Right lobe of liver (tissue), 6 donors: ENCODE data around the gene ZKSCAN5. TPM values are rescaled to one million over a fixed set of nuclear protein-coding genes. Genes with fewer than 3 reads are reported as not detected.
A peak's percentile ranks its signal among the peaks of the same experiment; 100 is the strongest.

Experiments
- ATAC-seq, 4 donors: fragments of 200-7000 bp; cut with Tn5 transposase; one replicate each; pipeline ENCODE4 v1.9.1; 2020; ENCODE audit warnings: mild to moderate bottlenecking in 4 of 4, moderate library complexity in 4 of 4
- DNase-seq, 3 donors: peaks; one replicate each; pipeline ENCODE4 v3.0.0-alpha.2; 2020
- H3K27ac ChIP-seq, 3 donors: fragments of 200-600 bp; one replicate each; pipeline ENCODE4 v1.8.0; 2022
- H3K27me3 ChIP-seq, 2 donors: fragments of 200-600 bp; one replicate each; pipeline ENCODE4 v1.8.0; 2022
- H3K36me3 ChIP-seq, 4 donors: fragments of 200-600 bp; sonication (generic) in 1 of 4; one replicate each; pipeline versions ENCODE4 v1.5.1 to v1.8.0; 2017 to 2022; ENCODE audit warnings: control low read depth in 1 of 4
- H3K4me1 ChIP-seq, 4 donors: fragments of 200-600 bp; sonication (generic) in 1 of 4; one replicate each; pipeline versions ENCODE4 v1.5.1 to v1.8.0; 2017 to 2022; ENCODE audit warnings: control low read depth in 1 of 4
- H3K4me3 ChIP-seq, 3 donors: fragments of 200-600 bp; one replicate each; pipeline ENCODE4 v1.8.0; 2022
- H3K9me3 ChIP-seq, 4 donors: fragments of 200-600 bp; sonication (generic) in 1 of 4; one replicate each; pipeline versions ENCODE4 v1.5.1 to v1.8.0; 2017 to 2022; ENCODE audit warnings: control low read depth in 1 of 4
- POLR2A ChIP-seq: fragments of 450-650 bp; IDR thresholded peaks from one replicate; pipeline ENCODE4 v1.6.1; 2017; ENCODE audit warnings: antibody characterized with exemption, mild to moderate bottlenecking
- WGBS: methylation state at CpG from one replicate; pipeline ENCODE4 v1.1.6; 2018; ENCODE audit warnings: low coverage, low lambda C conversion rate; ENCODE audit not compliant: insufficient coverage; ENCODE audit errors: missing lambda C conversion rate; 5-methylcytosine and 5-hydroxymethylcytosine counted together
- intact Hi-C, 2 donors: fragments of 100-400 bp; cut with DNase I; formaldehyde crosslinking; loops; one replicate each; pipeline versions ENCODE4 v1.11.2 to v1.14.1; 2022
- total RNA-seq, 6 experiments: library from RNA; depleted of rRNA in 2 of 6; stranded (reverse); fragments of >200 nt in 2 of 6; fragmentation: NEBNext Ultra II Directional in 3 of 6; extraction: Animal tissue kit (Norgen Biotek cat#: 25700) in 3 of 6; gene quantifications; one replicate each; pipeline versions ENCODE4 v1.1.0 to v1.2.4, GENCODE V29; 2016 to 2023
- TF ChIP-seq, protein P1 (sequence below), 4 donors: fragments of 200-600 bp in 3 of 4; fragments of 450-650 bp in 1 of 4; IDR thresholded peaks; one replicate each; pipeline versions ENCODE4 v1.5.1 to v1.8.0; 2016 to 2022; ENCODE audit warnings: antibody characterized with exemption in 4 of 4, mild to moderate bottlenecking in 2 of 4
- donor health status: DM: no; HTN: yes; CAD: no.
- donor health status: DM: no; HTN: no; CAD: no.
- donor health status: DM: no; HTN: no; CAD: no.
- donor health status: DM: no; HTN: yes; CAD: no.
- donor health status: DM: no; HTN: yes; CAD: no.

ZKSCAN5 gene
- total RNA-seq, 6 experiments from 2014 or later: 2.7 to 4.4 (median 3.1) TPM

DNA sequence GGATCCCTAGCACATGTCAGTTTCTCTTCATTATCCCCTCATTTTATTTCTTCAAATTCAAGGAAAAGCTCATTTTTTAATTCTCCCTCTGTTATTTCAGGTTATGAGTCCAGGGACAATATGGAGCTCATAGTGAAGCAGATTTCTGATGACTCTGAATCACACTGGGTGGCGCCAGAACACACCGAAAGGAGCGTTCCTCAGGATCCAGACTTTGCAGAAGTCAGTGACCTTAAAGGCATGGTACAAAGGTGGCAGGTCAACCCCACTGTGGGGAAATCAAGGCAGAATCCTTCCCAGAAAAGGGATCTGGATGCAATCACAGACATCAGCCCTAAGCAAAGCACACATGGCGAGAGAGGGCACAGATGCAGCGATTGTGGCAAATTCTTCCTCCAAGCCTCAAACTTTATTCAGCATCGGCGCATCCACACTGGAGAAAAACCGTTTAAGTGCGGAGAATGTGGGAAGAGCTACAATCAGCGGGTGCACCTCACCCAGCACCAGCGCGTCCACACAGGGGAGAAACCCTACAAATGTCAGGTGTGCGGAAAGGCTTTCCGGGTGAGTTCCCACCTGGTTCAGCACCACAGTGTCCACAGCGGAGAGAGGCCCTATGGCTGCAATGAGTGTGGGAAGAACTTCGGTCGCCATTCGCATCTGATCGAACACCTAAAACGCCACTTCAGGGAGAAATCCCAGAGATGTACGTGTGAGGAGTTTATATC is 21.4 kb downstream of the ZKSCAN5 start:
- ATAC-seq (peak; percentile 38 to 52 (median 44)), DNase-seq (peak in 1 of 3 donors; percentile 24)
- Histone ChIP-seq H3K36me3 (peaks cover 0 to 33% (median 15%) of the 10 kb centered on the region in 4 donors), H3K27me3 (no peaks in the 10 kb centered on the region), H3K27ac (no peak overlapping the region), H3K9me3 (peaks cover 0 to 8% (median 3%) of the 10 kb centered on the region in 4 donors), H3K4me3 (no peak overlapping the region), H3K4me1 (no peaks in the 10 kb centered on the region)
- TF ChIP-seq, protein P1, sequence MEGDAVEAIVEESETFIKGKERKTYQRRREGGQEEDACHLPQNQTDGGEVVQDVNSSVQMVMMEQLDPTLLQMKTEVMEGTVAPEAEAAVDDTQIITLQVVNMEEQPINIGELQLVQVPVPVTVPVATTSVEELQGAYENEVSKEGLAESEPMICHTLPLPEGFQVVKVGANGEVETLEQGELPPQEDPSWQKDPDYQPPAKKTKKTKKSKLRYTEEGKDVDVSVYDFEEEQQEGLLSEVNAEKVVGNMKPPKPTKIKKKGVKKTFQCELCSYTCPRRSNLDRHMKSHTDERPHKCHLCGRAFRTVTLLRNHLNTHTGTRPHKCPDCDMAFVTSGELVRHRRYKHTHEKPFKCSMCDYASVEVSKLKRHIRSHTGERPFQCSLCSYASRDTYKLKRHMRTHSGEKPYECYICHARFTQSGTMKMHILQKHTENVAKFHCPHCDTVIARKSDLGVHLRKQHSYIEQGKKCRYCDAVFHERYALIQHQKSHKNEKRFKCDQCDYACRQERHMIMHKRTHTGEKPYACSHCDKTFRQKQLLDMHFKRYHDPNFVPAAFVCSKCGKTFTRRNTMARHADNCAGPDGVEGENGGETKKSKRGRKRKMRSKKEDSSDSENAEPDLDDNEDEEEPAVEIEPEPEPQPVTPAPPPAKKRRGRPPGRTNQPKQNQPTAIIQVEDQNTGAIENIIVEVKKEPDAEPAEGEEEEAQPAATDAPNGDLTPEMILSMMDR (IDR thresholded peaks at IDR 0.05): peak in 2 of 4 donors; percentile 5 to 22
- TF ChIP-seq POLR2A: no peak
- intact Hi-C loops: no loop called here
- 98% methylated on average over 10 of the region's 21 CpGs for WGBS

DNA sequence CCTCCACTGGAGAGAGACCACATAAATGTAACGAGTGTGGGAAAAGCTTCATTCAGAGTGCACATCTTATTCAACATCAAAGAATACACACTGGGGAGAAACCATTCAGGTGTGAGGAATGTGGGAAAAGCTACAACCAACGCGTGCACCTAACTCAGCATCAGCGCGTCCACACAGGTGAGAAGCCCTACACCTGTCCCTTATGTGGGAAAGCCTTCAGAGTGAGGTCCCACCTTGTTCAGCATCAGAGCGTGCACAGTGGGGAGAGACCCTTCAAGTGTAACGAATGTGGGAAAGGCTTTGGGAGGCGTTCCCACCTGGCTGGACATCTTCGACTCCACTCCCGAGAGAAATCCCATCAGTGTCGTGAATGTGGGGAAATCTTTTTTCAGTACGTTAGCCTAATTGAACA is 26.9 kb downstream of the ZKSCAN5 start:
- Histone ChIP-seq H3K4me1 (no peaks in the 10 kb centered on the region), H3K9me3 (peaks cover 0 to 34% (median 17%) of the 10 kb centered on the region in 4 donors), H3K27ac (no peak overlapping the region), H3K36me3 (peaks cover 0 to 26% (median 15%) of the 10 kb centered on the region in 4 donors), H3K27me3 (no peaks in the 10 kb centered on the region), H3K4me3 (no peak overlapping the region)
- WGBS: 98% methylated on average over 8 of the region's 12 CpGs
- intact Hi-C loops: no loop called here
- no peak for TF ChIP-seq POLR2A
- TF ChIP-seq, protein P1 (IDR thresholded peaks at IDR 0.05): no peak
- ATAC-seq: no peak
- no peak for DNase-seq

DNA sequence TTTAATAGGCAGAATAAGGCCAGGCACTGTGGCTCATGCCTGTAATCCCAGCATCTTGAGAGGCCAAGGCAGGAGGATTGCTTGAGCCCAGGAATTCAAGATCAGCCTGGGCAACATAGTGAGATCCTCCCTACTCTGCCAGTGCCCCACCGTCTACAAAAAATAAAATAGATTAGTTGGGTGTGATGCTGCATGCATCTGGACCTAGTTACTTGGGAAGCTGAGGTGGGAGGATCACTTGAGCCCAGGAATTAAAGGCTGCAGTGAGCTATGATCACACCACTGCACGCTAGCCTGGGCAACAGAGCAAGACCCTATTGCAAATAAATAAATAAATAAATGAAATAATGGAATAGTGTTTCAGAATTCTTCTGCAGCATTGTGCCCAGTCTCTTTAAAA is 31.2 kb downstream of the ZKSCAN5 start:
- TF ChIP-seq, protein P1 (IDR thresholded peaks at IDR 0.05): no peak
- TF ChIP-seq POLR2A: no peak
- no peak for ATAC-seq
- intact Hi-C loops: no loop called here
- H3K4me3 ChIP-seq: no peak overlapping the region
- peaks cover 0 to 17% (median 4%) of the 10 kb centered on the region in 4 donors for H3K36me3 ChIP-seq
- no peaks in the 10 kb centered on the region for H3K27me3 ChIP-seq
- H3K27ac ChIP-seq: no peak overlapping the region
- no peak for DNase-seq
- H3K4me1 ChIP-seq: no peaks in the 10 kb centered on the region
- peaks cover 0 to 42% (median 14%) of the 10 kb centered on the region in 4 donors for H3K9me3 ChIP-seq
- 100% methylated on average over 1 of the region's 2 CpGs for WGBS

DNA sequence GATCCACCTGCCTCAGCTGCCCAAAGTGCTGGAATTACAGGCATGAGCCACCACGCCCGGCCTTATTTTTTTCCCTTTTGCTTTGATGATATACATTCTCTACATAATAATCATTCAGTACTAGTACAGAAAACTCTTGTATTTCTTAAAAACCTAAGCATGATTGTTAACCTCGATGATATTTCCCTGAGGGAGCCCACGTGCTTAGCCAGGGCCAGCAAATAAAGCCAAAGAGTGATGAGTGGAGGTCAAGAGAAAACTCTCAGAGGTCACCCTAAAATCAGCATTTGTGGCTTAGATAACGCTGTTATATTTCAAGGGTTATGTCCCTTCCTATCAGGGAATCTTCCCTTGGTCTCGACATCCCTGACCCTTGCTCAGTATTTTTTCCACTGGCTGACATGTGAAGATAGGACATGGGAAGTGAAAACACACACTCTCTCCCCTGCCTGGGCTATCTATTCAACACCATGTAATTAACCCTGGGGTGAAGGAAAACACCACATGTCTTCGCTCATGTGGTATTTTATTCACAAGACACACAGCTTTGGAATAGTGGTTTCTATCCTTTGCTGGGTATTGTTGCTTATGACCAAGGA is 34.9 kb downstream of the ZKSCAN5 start:
- ATAC-seq: no peak
- peaks cover 0 to 14% (median 0%) of the 10 kb centered on the region in 4 donors for H3K9me3 ChIP-seq
- no peak overlapping the region for H3K27ac ChIP-seq
- H3K36me3 ChIP-seq: no peaks in the 10 kb centered on the region
- H3K4me1 ChIP-seq: no peaks in the 10 kb centered on the region
- WGBS: 68% methylated on average over 7 of the region's 7 CpGs
- no peaks in the 10 kb centered on the region for H3K27me3 ChIP-seq
- DNase-seq: no peak
- intact Hi-C loops: no loop called here
- TF ChIP-seq, protein P1 (IDR thresholded peaks at IDR 0.05): no peak
- TF ChIP-seq POLR2A: no peak
- H3K4me3 ChIP-seq: no peak overlapping the region
